NK-92 treated with Interleukin-12 subunit alpha and Interleukin-12 subunit beta, amount 100 ng/mL, for 24 hours (cell line): Measurements from ENCODE around the gene NDUFAF4.
A peak's percentile ranks its signal among the peaks of the same experiment; 100 is the strongest.

Experiments
- DNase-seq: peaks from one replicate; lab custom pipeline; 2025; lab: John Stamatoyannopoulos, UW

The NDUFAF4 gene

DNA sequence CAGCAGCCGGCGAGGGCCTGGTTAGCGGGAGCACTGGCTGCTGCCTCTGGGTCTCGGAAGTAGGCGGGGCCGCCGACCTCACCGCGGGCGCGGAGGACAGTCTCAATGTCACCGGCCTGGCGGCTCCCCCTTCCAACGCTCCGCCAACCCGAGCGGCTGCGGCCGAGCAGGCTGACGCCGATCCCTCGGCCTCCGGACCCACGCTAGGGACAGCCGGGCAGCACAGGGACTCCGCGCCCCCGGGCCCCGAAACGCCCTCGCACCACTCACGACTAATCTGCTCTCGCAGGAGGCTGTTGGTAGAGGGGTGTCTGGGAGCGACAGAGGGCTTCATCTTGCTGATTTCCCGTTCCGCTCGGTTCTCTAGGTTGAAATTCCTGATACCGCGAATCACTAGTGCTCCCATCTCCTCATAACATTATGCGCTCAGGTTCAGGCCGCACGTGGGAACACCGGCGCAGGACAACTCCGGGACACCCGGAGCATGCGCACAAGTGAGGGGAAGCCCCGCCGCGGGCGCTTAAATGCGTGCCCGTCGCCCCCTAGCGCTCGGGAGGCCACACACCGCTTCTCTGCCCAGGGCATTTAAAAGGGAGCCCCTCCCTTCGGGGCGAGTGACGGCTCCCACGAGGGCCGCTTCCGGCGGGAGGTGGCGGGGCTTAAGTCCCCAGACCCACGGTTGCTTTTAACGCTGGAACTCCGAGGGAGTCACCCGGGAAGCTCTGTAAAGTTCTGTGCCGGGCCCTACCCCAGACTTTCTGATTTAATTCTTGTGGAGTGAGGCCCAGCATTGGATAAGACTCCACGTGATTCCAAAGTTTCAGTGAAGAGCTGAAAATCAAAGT is at the start of gene NDUFAF4:
Gene NDUFAF4 (minus strand): TSS at position 496 of the 845 bp plus-strand sequence. CDS start 90 bp downstream, at position 406.
- DNase-seq = peak; percentile 91

DNA sequence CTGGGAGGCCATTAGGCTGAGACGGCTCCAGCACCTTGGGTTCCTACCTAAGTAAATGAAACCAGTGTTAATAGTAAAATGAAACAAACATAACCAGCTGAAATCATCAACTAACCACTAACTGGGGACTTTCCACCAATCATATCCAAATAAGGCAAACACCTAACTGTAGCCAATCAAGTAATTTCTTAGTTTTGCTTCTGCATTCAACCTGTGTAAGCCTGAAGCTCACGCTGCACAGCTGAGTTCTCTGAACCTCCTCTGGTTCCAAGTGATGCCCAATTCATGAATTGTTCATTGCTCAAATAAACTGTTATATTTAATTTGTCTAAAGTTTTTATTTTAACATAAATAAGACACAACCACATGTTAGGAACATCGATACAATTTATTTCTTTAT is 49.4 kb upstream of the NDUFAF4 start:
- no peak for DNase-seq

DNA sequence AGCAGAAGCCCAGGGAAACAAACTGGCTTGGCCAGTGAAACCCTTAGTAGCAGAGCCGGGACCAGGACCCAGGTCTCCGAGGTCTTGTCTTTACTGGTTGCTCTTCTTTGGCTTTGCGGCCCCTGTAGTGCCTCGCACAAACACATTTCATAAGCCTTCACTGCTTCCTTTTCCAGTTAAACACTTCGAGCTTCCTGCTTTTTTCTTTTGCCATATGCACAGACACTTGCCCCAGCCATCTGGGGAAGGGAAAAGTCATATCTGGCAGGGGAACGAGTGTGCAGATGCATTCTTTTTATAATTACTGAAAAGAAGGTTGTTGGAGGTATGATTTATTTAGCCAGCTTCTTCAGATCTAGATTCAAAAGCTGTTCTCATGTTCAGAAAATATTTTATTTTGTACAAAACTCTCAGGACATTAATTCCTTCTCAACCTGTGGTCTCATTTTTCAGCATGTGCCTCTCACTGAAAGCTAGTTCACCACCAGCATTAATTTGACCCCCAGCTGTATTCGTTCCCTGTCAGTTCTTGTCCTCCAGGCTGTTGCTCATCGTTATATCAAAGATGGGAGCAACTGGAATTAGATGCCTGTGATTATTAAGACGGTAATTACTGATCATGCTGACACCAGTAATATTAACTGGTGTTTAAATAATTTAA is 46.0 kb upstream of the NDUFAF4 start:
- no peak for DNase-seq

- no peak for DNase-seq
Measured at GRCh38 chr6:96942676-96943075, 45.0 kb upstream of the NDUFAF4 start.

GRCh38 chr6:96940322-96940721 is 42.6 kb upstream of the NDUFAF4 start:
- DNase-seq = no peak

GRCh38 chr6:96939007-96939805 is 41.5 kb upstream of the NDUFAF4 start:
- DNase-seq = no peak

DNA sequence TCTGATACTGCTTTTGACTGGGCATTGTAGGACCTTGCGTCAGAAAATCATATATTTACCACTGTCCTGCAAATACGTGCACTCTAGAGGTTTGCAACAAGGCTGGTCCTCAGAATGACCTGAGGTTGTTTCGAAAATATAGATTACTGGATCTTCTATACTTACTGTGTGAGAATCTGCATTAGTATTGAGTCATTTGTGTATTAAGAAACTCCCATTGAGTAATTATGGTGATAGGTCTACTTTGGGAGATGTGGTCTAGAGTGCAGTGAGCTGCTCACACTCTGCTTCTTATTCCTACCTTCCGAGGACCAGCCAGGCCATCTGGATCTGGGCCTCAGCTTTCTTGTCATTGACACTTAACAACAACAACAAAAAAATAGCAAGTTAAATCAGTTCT is 36.4 kb upstream of the NDUFAF4 start:
- no peak for DNase-seq

GRCh38 chr6:96931198-96931597 is 33.5 kb upstream of the NDUFAF4 start:
- no peak for DNase-seq

DNA sequence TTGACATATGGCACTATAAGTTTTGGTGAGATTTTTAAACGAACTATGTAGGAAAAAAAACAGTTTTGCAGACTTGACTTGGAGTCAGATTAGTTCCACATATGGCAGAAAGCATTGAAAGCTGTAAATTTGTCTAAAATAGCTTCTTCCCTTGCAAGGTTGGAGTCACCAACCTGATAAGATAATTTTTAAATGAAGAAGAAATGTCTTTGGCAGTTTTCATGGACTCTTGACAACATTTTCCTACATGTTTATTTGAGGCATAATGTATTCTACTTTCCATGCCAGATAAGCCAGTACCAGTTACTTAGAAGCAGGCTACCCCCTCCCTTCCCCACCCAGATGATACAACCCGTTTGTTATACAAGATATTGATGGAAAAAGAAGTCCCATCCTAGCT is 32.0 kb upstream of the NDUFAF4 start:
- DNase-seq = no peak

DNA sequence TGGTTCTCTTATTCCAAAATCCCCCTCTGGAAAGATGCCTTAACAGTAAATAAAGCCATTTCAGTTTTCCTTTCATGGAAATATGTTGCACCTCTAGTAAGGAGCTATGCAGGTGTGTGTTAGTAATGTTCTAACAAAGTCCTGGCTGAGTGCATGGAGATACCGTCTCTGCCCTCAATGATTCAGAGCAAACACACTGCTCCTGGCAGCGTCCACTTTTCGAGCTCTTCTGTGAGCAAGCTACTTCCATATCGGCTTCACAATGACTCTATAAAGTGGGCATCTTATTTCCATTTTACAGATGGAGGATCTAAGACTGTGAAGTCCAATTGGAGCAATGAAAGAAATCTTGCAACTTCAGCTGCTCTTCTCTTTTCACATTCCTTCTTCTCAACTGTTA is 30.0 kb upstream of the NDUFAF4 start:
- DNase-seq = no peak

DNA sequence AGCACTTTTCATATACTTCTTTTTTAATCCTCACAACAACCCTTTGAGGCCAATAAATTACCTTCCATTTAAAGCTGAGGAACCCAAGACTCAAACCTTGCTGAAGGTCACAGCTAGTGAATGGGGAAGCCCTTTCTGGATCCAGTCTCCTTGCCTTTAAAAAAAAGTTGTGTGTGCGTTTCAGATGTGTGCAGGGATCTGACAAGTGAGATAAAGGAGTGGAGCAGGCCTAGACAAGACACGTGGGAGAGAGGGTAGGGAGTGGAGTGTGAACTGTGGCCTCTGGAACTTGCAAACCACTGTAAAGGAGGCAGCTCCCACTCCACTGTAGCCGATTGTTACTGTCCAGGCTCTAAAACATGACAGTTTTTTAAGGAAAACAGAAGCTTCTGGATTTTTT is 28.7 kb upstream of the NDUFAF4 start:
- DNase-seq = no peak

GRCh38 chr6:96925290-96925687 is 27.6 kb upstream of the NDUFAF4 start:
- no peak for DNase-seq

DNA sequence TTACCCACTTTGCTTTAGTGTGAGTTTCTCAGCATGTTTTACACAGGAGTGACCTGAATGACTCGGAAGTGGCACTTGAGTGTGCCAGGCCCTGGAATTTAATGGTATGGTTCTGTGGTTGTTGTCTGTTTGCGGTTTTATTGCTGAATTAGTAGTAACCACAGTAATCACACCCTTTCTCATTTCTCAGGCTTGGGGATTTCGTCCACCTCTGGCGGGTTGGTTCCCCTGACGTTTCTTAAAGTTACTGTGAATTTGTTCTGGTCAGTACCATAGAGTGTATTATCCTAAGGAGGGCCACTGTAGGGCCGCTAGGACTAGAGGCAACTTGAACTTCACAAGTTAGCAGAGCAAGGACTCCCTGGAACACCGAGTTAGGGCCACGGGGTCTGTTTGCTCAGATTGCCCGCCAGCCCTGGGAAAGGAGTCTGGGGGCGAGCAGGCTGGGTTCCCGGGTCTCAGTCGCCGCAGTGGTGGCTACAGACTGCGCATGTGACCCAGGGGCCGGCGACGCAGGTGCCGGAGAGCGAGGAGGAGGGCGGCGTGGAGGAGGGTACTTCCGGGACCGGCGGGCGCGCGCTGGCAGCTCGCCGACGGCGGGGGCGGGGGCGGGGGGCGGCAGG is 26.3 kb upstream of the NDUFAF4 start:
- DNase-seq = peak; percentile 32

- DNase-seq = no peak
Measured at GRCh38 chr6:96923400-96923799, 25.7 kb upstream of the NDUFAF4 start.

GRCh38 chr6:96917098-96917497 is 19.4 kb upstream of the NDUFAF4 start:
- no peak for DNase-seq

GRCh38 chr6:96913621-96914020 is 15.9 kb upstream of the NDUFAF4 start:
- DNase-seq = no peak

DNA sequence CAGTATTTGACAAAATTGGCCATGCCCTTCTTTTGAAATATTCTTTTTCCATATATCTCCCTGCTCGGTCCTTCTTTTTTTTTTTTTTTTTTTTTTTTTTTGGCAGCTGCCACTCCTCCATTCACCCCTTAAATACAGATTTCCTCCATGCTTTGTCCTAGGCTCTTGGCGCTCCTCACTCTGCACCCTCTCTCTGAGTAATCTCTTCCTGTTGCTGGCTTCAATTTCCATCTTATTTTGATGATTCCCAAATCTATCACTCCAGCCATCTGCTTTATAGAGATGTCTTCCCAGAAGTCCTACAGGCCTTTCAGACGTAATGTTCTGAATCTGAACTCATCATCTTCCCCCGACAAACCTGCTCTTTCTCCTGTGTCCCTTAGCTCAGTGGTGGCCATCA is 14.1 kb upstream of the NDUFAF4 start:
- DNase-seq = no peak

GRCh38 chr6:96911171-96911570 is 13.5 kb upstream of the NDUFAF4 start:
- no peak for DNase-seq

DNA sequence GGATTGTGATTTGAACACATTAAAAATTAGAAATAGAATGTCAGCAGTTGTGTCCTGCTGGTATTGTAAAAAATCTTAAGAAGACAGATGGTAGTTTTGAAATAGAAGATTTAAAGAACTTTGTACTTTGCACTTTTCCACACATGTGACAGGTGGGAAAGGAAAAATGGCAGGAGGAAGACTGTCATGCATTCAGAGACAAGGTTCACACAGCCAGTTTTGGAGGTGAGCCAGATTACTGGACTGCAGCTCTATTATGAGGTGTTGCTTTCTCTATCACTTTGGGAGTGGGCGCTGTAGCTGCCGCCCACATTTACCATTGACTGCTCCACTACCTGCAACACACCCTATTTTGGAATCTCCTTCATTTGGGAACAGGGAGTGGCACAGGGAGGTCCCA is 12.1 kb upstream of the NDUFAF4 start:
- no peak for DNase-seq

- no peak for DNase-seq
Measured at GRCh38 chr6:96907498-96907897, 9.8 kb upstream of the NDUFAF4 start.

DNA sequence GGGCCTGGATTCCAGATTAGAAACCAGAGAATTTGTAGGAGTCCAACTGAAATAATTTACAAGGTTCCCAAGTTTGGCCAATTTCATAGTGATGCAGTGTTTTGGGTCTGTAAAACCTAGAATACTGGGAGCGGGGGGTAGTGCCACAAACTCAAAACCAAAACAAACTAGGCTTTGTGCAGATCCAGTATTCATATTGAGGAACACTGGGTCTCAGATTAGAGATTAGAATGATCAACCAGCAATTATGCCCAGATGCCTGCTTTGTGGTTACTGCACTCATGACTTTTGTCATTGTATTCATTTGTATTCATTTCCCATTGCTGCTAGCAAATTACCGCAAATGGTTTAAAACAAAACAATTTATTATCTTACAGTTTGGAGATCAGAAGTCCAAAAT is 3.2 kb upstream of the NDUFAF4 start:
- DNase-seq = no peak

GRCh38 chr6:96899451-96899998 is 1.8 kb upstream of the NDUFAF4 start:
- no peak for DNase-seq
